ENCODE measurements around the gene SH3GLB1. TPM values are rescaled to one million over a fixed set of nuclear protein-coding genes. Genes with fewer than 3 reads are reported as not detected.

SH3GLB1 gene
- total and polyA plus RNA-seq, 5 donors = 38.8 to 103 (median 102) TPM

- H3K4me1 ChIP-seq (ENCODE audit: control insufficient read depth, insufficient read depth, low read length) = peaks cover 10% of the 10 kb centered on the region
- no peaks in the 10 kb centered on the region for H3K27me3 ChIP-seq (ENCODE audit: control insufficient read depth, insufficient read depth)
- intact Hi-C loops (cut with DNase I) = no loop called here
- H3K27ac ChIP-seq (ENCODE audit: low read length) = peak overlapping the region; percentile 48
- DNase-seq (no peak), ATAC-seq (peak; percentile 6 to 11)
- 56% methylated on average over 5 of the region's 5 CpGs for WGBS
- H3K4me3 ChIP-seq (ENCODE audit: low read length) = no peak overlapping the region
- H3K9me3 ChIP-seq (ENCODE audit: control insufficient read depth, low read length) = no peaks in the 10 kb centered on the region
Observed at GRCh38 chr1:86773341-86774288, 69.2 kb downstream of the SH3GLB1 start.

- Histone ChIP-seq H3K4me3 (ENCODE audit: low read length) (no peak overlapping the region), H3K4me1 (ENCODE audit: control insufficient read depth, insufficient read depth, low read length) (peaks cover 10% of the 10 kb centered on the region), H3K27ac (ENCODE audit: low read length) (peak overlapping the region; percentile 83), H3K9me3 (ENCODE audit: control insufficient read depth, low read length) (no peaks in the 10 kb centered on the region), H3K27me3 (ENCODE audit: control insufficient read depth, insufficient read depth) (no peaks in the 10 kb centered on the region)
- intact Hi-C loops (cut with DNase I) = no loop called here
- ATAC-seq (peak; percentile 91 to 96), DNase-seq (peak; percentile 73 to 81 (median 81))
- 20% methylated on average over 11 of the region's 11 CpGs for whole genome bisulfite sequencing
Observed at GRCh38 chr1:86774305-86775295, 70.2 kb downstream of the SH3GLB1 start.

- intact Hi-C loops (cut with DNase I) = no loop called here
- WGBS = 24% methylated on average over 1 of the region's 1 CpG
- Histone ChIP-seq H3K27me3 (ENCODE audit: control insufficient read depth, insufficient read depth) (no peaks in the 10 kb centered on the region), H3K27ac (ENCODE audit: low read length) (peak overlapping the region; percentile 50), H3K9me3 (ENCODE audit: control insufficient read depth, low read length) (no peaks in the 10 kb centered on the region), H3K4me3 (ENCODE audit: low read length) (no peak overlapping the region), H3K4me1 (ENCODE audit: control insufficient read depth, insufficient read depth, low read length) (peaks cover 10% of the 10 kb centered on the region)
- DNase-seq = no peak
- ATAC-seq = no peak
Observed at GRCh38 chr1:86775395-86775794, 71.0 kb downstream of the SH3GLB1 start.

- DNase-seq (no peak), ATAC-seq (no peak)
- H3K27ac ChIP-seq (ENCODE audit: low read length) = no peak overlapping the region
- peaks cover 10% of the 10 kb centered on the region for H3K4me1 ChIP-seq (ENCODE audit: control insufficient read depth, insufficient read depth, low read length)
- no peak overlapping the region for H3K4me3 ChIP-seq (ENCODE audit: low read length)
- intact Hi-C loops (cut with DNase I) = no loop called here
- H3K27me3 ChIP-seq (ENCODE audit: control insufficient read depth, insufficient read depth) = no peaks in the 10 kb centered on the region
- 74% methylated on average over 2 of the region's 2 CpGs for WGBS
- H3K9me3 ChIP-seq (ENCODE audit: control insufficient read depth, low read length) = no peaks in the 10 kb centered on the region
Observed at GRCh38 chr1:86776108-86776507, 71.7 kb downstream of the SH3GLB1 start.

GRCh38 chr1:86778569-86779239 is 74.3 kb downstream of the SH3GLB1 start:
- WGBS = 71% methylated on average over 2 of the region's 2 CpGs
- intact Hi-C loops (cut with DNase I) = no loop called here
- Histone ChIP-seq H3K4me1 (ENCODE audit: control insufficient read depth, insufficient read depth, low read length) (peaks cover 8% of the 10 kb centered on the region), H3K27me3 (ENCODE audit: control insufficient read depth, insufficient read depth) (no peaks in the 10 kb centered on the region), H3K4me3 (ENCODE audit: low read length) (no peak overlapping the region), H3K9me3 (ENCODE audit: control insufficient read depth, low read length) (no peaks in the 10 kb centered on the region), H3K27ac (ENCODE audit: low read length) (no peak overlapping the region)
- ATAC-seq (no peak), DNase-seq (no peak)

- Histone ChIP-seq H3K27ac (ENCODE audit: low read length) (no peak overlapping the region), H3K9me3 (ENCODE audit: control insufficient read depth, low read length) (no peaks in the 10 kb centered on the region), H3K4me1 (ENCODE audit: control insufficient read depth, insufficient read depth, low read length) (peaks cover 5% of the 10 kb centered on the region), H3K27me3 (ENCODE audit: control insufficient read depth, insufficient read depth) (no peaks in the 10 kb centered on the region), H3K4me3 (ENCODE audit: low read length) (no peak overlapping the region)
- no peak for DNase-seq
- peak in 1 of 2 donors; percentile 53 for ATAC-seq
- 70% methylated on average over 8 of the region's 8 CpGs for WGBS
- intact Hi-C loops (cut with DNase I) = no loop called here
Observed at GRCh38 chr1:86779308-86780191, 75.2 kb downstream of the SH3GLB1 start.

GRCh38 chr1:86782482-86782881 is 78.1 kb downstream of the SH3GLB1 start:
- no peak overlapping the region for H3K27ac ChIP-seq (ENCODE audit: low read length)
- H3K9me3 ChIP-seq (ENCODE audit: control insufficient read depth, low read length) = no peaks in the 10 kb centered on the region
- ATAC-seq = no peak
- no peaks in the 10 kb centered on the region for H3K4me1 ChIP-seq (ENCODE audit: control insufficient read depth, insufficient read depth, low read length)
- intact Hi-C loops (cut with DNase I) = no loop called here
- H3K27me3 ChIP-seq (ENCODE audit: control insufficient read depth, insufficient read depth) = no peaks in the 10 kb centered on the region
- no peak overlapping the region for H3K4me3 ChIP-seq (ENCODE audit: low read length)
- no peak for DNase-seq

GRCh38 chr1:86787621-86788020 is 83.2 kb downstream of the SH3GLB1 start:
- intact Hi-C loops (cut with DNase I) = no loop called here
- no peak overlapping the region for H3K27ac ChIP-seq (ENCODE audit: low read length)
- H3K4me1 ChIP-seq (ENCODE audit: control insufficient read depth, insufficient read depth, low read length) = peaks cover 2% of the 10 kb centered on the region
- ATAC-seq = no peak
- H3K27me3 ChIP-seq (ENCODE audit: control insufficient read depth, insufficient read depth) = no peaks in the 10 kb centered on the region
- H3K4me3 ChIP-seq (ENCODE audit: low read length) = no peak overlapping the region
- no peaks in the 10 kb centered on the region for H3K9me3 ChIP-seq (ENCODE audit: control insufficient read depth, low read length)
- no peak for DNase-seq

- Histone ChIP-seq H3K4me3 (ENCODE audit: low read length) (no peak overlapping the region), H3K9me3 (ENCODE audit: control insufficient read depth, low read length) (no peaks in the 10 kb centered on the region), H3K27me3 (ENCODE audit: control insufficient read depth, insufficient read depth) (no peaks in the 10 kb centered on the region), H3K4me1 (ENCODE audit: control insufficient read depth, insufficient read depth, low read length) (peaks cover 5% of the 10 kb centered on the region), H3K27ac (ENCODE audit: low read length) (peak overlapping the region; percentile 76)
- 46% methylated on average over 6 of the region's 6 CpGs for WGBS
- peak; percentile 78 to 90 for ATAC-seq
- intact Hi-C loops (cut with DNase I) = no loop called here
- DNase-seq = peak; percentile 57 to 76 (median 58)
Observed at GRCh38 chr1:86788300-86789206, 84.2 kb downstream of the SH3GLB1 start.
